Erythroblast (primary cell): ENCODE measurements around the gene UCK2.

Experiments
- GATA1 ChIP-seq: IDR thresholded peaks from 2 replicates; pipeline ENCODE4 v1.6.1; 2011; ENCODE audit warnings: low read depth, mild to moderate bottlenecking, control low read depth, low read length, moderate library complexity
- POLR2A ChIP-seq: IDR thresholded peaks from 2 replicates; pipeline ENCODE4 v1.6.1; 2011; ENCODE audit warnings: mild to moderate bottlenecking, low read length

- no peak for TF ChIP-seq POLR2A
- TF ChIP-seq GATA1, result no peak
Measured at GRCh38 chr1:165893507-165893906, 66.1 kb downstream of the UCK2 start.
